Neural cell (in vitro differentiated cells): ENCODE results near the gene MVB12A. TPM values are rescaled to one million over a fixed set of nuclear protein-coding genes. Genes with fewer than 3 reads are reported as not detected.

Experiments used
- H2AFZ ChIP-seq: fragments of 200-600, 300-800 bp; sonication (generic), shearing (Covaris generic); 2 replicates; pipeline ENCODE4 v1.6.0; 2014; ENCODE audit warnings: low read depth, mild to moderate bottlenecking, antibody characterized with exemption, low read length, moderate library complexity
- H3F3A ChIP-seq: fragments of 200-600 bp; shearing (Covaris generic); 2 replicates; pipeline ENCODE4 v1.6.1; 2016; ENCODE audit warnings: mild to moderate bottlenecking, moderate library complexity, mixed read lengths, antibody characterized with exemption, low read length; ENCODE audit not compliant: insufficient read depth, poor library complexity, severe bottlenecking
- H3K27ac ChIP-seq: fragments of 200-600, 300-800 bp; sonication (generic), shearing (Covaris generic); 2 replicates; pipeline ENCODE4 v1.5.1; 2014; ENCODE audit warnings: mild to moderate bottlenecking, low read length, moderate library complexity
- H3K27me3 ChIP-seq: fragments of 300-800, 200-600 bp; sonication (generic), shearing (Covaris generic); 2 replicates; pipeline ENCODE4 v1.6.0; 2014; ENCODE audit warnings: mild to moderate bottlenecking, low read depth, low read length, moderate library complexity; ENCODE audit not compliant: insufficient read depth
- H3K36me3 ChIP-seq: fragments of 300-800, 200-600 bp; sonication (generic), shearing (Covaris generic); 2 replicates; pipeline ENCODE4 v1.5.1; 2014; ENCODE audit warnings: mild to moderate bottlenecking, antibody characterized with exemption, low read length, moderate library complexity; ENCODE audit not compliant: insufficient read depth
- H3K4me2 ChIP-seq: fragments of 300-800, 200-600 bp; sonication (generic), shearing (Covaris generic); 2 replicates; pipeline ENCODE4 v1.6.0; 2014; ENCODE audit warnings: mild to moderate bottlenecking, low read length
- H3K4me3 ChIP-seq: fragments of 300-800, 200-600 bp; sonication (generic), shearing (Covaris generic); 2 replicates; pipeline ENCODE4 v1.5.1; 2014; ENCODE audit warnings: mild to moderate bottlenecking, low read length, moderate library complexity
- H3K79me2 ChIP-seq: fragments of 200-600 bp; shearing (Covaris generic); replicated peaks from 2 replicates; pipeline ENCODE4 v1.6.0; 2014; ENCODE audit warnings: mild to moderate bottlenecking, low read length, moderate library complexity; ENCODE audit not compliant: insufficient read depth
- H3K9ac ChIP-seq: fragments of 300-800, 200-600 bp; sonication (generic), shearing (Covaris generic); 2 replicates; pipeline ENCODE4 v1.6.1; 2016; ENCODE audit warnings: mild to moderate bottlenecking, low read length, mixed read lengths
- H3K9me2 ChIP-seq: fragments of 200-600 bp; shearing (Covaris generic); 2 replicates; pipeline ENCODE4 v1.6.1; 2016; ENCODE audit warnings: mild to moderate bottlenecking, low read length, mixed read lengths; ENCODE audit not compliant: insufficient read depth
- H3K9me3 ChIP-seq: fragments of 200-600, 300-800 bp; sonication (generic), shearing (Covaris generic); 2 replicates; pipeline ENCODE4 v1.6.1; 2016; ENCODE audit warnings: mild to moderate bottlenecking, mixed run types, low read length, moderate library complexity, mixed read lengths
- H4K20me1 ChIP-seq: fragments of 200-600 bp; shearing (Covaris generic); 2 replicates; pipeline ENCODE4 v1.6.1; 2016; ENCODE audit warnings: mild to moderate bottlenecking, mixed run types; ENCODE audit not compliant: insufficient read depth
- CTCF ChIP-seq: fragments of 450-650 bp; IDR thresholded peaks from 2 replicates; pipeline ENCODE4 v1.5.1; 2014; ENCODE audit warnings: antibody characterized with exemption, mild to moderate bottlenecking, moderate library complexity; ENCODE audit not compliant: poor library complexity, severe bottlenecking
- EP300 ChIP-seq: fragments of 450-650 bp; conservative IDR thresholded peaks from 2 replicates; pipeline ENCODE4 v1.6.1; 2014; ENCODE audit warnings: antibody characterized with exemption, mild to moderate bottlenecking, moderate library complexity; ENCODE audit not compliant: poor library complexity, severe bottlenecking
- EZH2 ChIP-seq: fragments of 200-600, 300-800 bp; shearing (Covaris generic), sonication (generic); IDR thresholded peaks from 2 replicates; pipeline ENCODE4 v1.6.1; 2014; ENCODE audit warnings: antibody characterized with exemption, low read length, borderline replicate concordance, mild to moderate bottlenecking; ENCODE audit not compliant: insufficient read depth, poor library complexity, severe bottlenecking
- MXI1 ChIP-seq: fragments of 450-650 bp; conservative IDR thresholded peaks from 2 replicates; pipeline ENCODE4 v1.6.1; 2014; ENCODE audit warnings: antibody characterized with exemption, mild to moderate bottlenecking; ENCODE audit not compliant: poor library complexity, severe bottlenecking
- POLR2AphosphoS5 ChIP-seq: IDR thresholded peaks from 2 replicates; pipeline ENCODE4 v1.6.1; 2012
- RAD21 ChIP-seq: fragments of 450-650 bp; conservative IDR thresholded peaks from 2 replicates; pipeline ENCODE4 v1.6.1; 2014; ENCODE audit warnings: antibody characterized with exemption, mild to moderate bottlenecking, moderate library complexity
- REST ChIP-seq: IDR thresholded peaks from 2 replicates; pipeline ENCODE4 v1.6.1; 2012; ENCODE audit warnings: borderline replicate concordance
- SMC3 ChIP-seq: fragments of 450-650 bp; conservative IDR thresholded peaks from 2 replicates; pipeline ENCODE4 v1.6.1; 2014; ENCODE audit warnings: antibody characterized with exemption, mild to moderate bottlenecking, moderate library complexity; ENCODE audit not compliant: poor library complexity
- TAF1 ChIP-seq: IDR thresholded peaks from 2 replicates; pipeline ENCODE4 v1.6.1; 2012; ENCODE audit warnings: low read depth
- polyA plus RNA-seq: library from polyadenylated mRNA; depleted of rRNA; stranded (reverse); fragments of >200 nt; gene quantifications from 2 replicates; pipeline ENCODE4 v1.2.3, GENCODE V29; 2014

Gene MVB12A
- polyA plus RNA-seq, 1 donor from 2014 or later, result 43.8 TPM

GRCh38 chr19:17390665-17391370 is 29.0 kb upstream of the MVB12A start (continued):
- peak; percentile 72 for TF ChIP-seq RAD21

- H3K4me2 ChIP-seq, result no peak overlapping the region
- peaks cover 15% of the 10 kb centered on the region for H3K27me3 ChIP-seq
- H3F3A ChIP-seq, result no peaks in the 10 kb centered on the region
- H4K20me1 ChIP-seq, result no peaks in the 10 kb centered on the region
- peaks cover 5% of the 10 kb centered on the region for H3K9me3 ChIP-seq
- H3K9ac ChIP-seq, result no peak overlapping the region
- H3K27ac ChIP-seq, result no peak overlapping the region
- H3K9me2 ChIP-seq, result no peaks in the 10 kb centered on the region
- no peak overlapping the region for H2AFZ ChIP-seq
- H3K79me2 ChIP-seq, result no peaks in the 10 kb centered on the region
- H3K4me3 ChIP-seq, result peak overlapping the region; percentile 62
- TF ChIP-seq TAF1 (no peak), EP300 (no peak), CTCF (no peak), MXI1 (peak; percentile 84), SMC3 (no peak), REST (no peak), RAD21 (no peak)
- no peaks in the 10 kb centered on the region for H3K36me3 ChIP-seq
Measured at GRCh38 chr19:17391371-17392151, 28.3 kb upstream of the MVB12A start.

- no peaks in the 10 kb centered on the region for H3K79me2 ChIP-seq
- H3K36me3 ChIP-seq, result no peaks in the 10 kb centered on the region
- peaks cover 15% of the 10 kb centered on the region for H3K27me3 ChIP-seq
- no peak overlapping the region for H3K9ac ChIP-seq
- H3F3A ChIP-seq, result no peaks in the 10 kb centered on the region
- no peak overlapping the region for H3K27ac ChIP-seq
- no peak overlapping the region for H3K4me3 ChIP-seq
- H3K9me3 ChIP-seq, result peaks cover 5% of the 10 kb centered on the region
- TF ChIP-seq POLR2AphosphoS5 (no peak), RAD21 (no peak), EP300 (no peak), CTCF (no peak), REST (no peak), SMC3 (no peak), EZH2 (no peak), TAF1 (no peak), MXI1 (no peak)
- no peak overlapping the region for H2AFZ ChIP-seq
- no peaks in the 10 kb centered on the region for H4K20me1 ChIP-seq
- no peak overlapping the region for H3K4me2 ChIP-seq
- H3K9me2 ChIP-seq, result no peaks in the 10 kb centered on the region
Measured at GRCh38 chr19:17393002-17393401, 26.8 kb upstream of the MVB12A start.
